HCT116 (cell line): ENCODE data around the gene CCNL2.

Experiments
- EZH2 ChIP-seq: fragments of 200-600 bp; sonication (generic); IDR thresholded peaks from 2 replicates; pipeline ENCODE4 v1.6.1; 2017; ENCODE audit warnings: antibody characterized with exemption, mixed run types
- EZH2phosphoT487 ChIP-seq: fragments of 200-600 bp; IDR thresholded peaks from 2 replicates; pipeline ENCODE4 v1.6.1; 2018; ENCODE audit warnings: antibody characterized with exemption, borderline replicate concordance
- POLR2A ChIP-seq: IDR thresholded peaks from 2 replicates; pipeline ENCODE4 v1.7.0; 2011; ENCODE audit warnings: borderline replicate concordance; ENCODE audit not compliant: insufficient read depth, insufficient read length; ENCODE audit errors: extremely low read depth
- RAD21 ChIP-seq: IDR thresholded peaks from 2 replicates; pipeline ENCODE4 v1.6.1; 2012; ENCODE audit warnings: low read depth, mild to moderate bottlenecking
- YY1 ChIP-seq: IDR thresholded peaks from 2 replicates; pipeline ENCODE4 v1.6.1; 2011; ENCODE audit warnings: low read length, low read depth, moderate library complexity, mild to moderate bottlenecking; ENCODE audit not compliant: insufficient replicate concordance; ENCODE audit errors: extremely low read depth
- TF ChIP-seq, protein P1 (sequence below), 3 experiments: fragments of 200-600 bp in 1 of 3; sonication (generic) in 1 of 3; IDR thresholded peaks in 2 of 3; conservative IDR thresholded peaks in 1 of 3; 2 replicates each; pipeline ENCODE4 v1.5.1; 2012 to 2017; ENCODE audit warnings: low read depth in 2 of 3, low read length in 2 of 3, antibody characterized with exemption in 1 of 3, borderline replicate concordance in 1 of 3, control low read depth in 1 of 3, mild to moderate bottlenecking in 1 of 3, mixed read lengths in 1 of 3, mixed run types in 1 of 3, moderate library complexity in 1 of 3; ENCODE audit not compliant: insufficient read depth in 1 of 3
- TF ChIP-seq, protein P2 (sequence below): IDR thresholded peaks from 2 replicates; pipeline ENCODE4 v1.6.1; 2012

DNA sequence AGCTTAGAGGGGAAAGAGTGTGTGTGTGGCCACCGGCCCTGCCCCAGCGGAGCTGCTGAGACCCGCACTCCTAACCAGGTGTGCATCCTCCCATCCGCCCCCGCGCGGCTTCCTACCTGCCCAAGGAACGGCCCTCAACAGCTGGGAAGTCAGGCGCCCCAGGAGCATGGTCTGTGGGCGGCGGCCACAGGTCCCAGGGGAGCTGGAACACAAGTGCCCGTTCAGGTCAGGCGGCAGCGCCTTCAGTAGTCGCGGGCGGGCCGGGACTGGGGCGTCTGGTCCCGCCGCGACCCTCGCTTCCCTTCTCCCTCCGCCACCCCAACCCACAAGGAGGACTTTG is 24.6 kb downstream of the CCNL2 start:
- TF ChIP-seq, protein P1, sequence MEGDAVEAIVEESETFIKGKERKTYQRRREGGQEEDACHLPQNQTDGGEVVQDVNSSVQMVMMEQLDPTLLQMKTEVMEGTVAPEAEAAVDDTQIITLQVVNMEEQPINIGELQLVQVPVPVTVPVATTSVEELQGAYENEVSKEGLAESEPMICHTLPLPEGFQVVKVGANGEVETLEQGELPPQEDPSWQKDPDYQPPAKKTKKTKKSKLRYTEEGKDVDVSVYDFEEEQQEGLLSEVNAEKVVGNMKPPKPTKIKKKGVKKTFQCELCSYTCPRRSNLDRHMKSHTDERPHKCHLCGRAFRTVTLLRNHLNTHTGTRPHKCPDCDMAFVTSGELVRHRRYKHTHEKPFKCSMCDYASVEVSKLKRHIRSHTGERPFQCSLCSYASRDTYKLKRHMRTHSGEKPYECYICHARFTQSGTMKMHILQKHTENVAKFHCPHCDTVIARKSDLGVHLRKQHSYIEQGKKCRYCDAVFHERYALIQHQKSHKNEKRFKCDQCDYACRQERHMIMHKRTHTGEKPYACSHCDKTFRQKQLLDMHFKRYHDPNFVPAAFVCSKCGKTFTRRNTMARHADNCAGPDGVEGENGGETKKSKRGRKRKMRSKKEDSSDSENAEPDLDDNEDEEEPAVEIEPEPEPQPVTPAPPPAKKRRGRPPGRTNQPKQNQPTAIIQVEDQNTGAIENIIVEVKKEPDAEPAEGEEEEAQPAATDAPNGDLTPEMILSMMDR (IDR thresholded peaks at IDR 0.05 in 2 of 3, conservative IDR thresholded peaks at IDR 0.05 in 1 of 3; ENCODE audit: borderline replicate concordance in 1 of 3, insufficient read depth in 1 of 3, low read depth in 2 of 3, low read length in 2 of 3) = no peak
- TF ChIP-seq RAD21 (no peak), EZH2 (no peak), EZH2phosphoT487 (no peak), POLR2A (no peak), YY1 (no peak)
- TF ChIP-seq, protein P2, sequence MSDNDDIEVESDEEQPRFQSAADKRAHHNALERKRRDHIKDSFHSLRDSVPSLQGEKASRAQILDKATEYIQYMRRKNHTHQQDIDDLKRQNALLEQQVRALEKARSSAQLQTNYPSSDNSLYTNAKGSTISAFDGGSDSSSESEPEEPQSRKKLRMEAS = no peak
